ENCODE data around the gene ERVV-1. TPM values are rescaled to one million over a fixed set of nuclear protein-coding genes. Genes with fewer than 3 reads are reported as not detected.

Gene ERVV-1
- total RNA-seq, 2 donors from 2014 or later: not detected

GRCh38 chr19:52990759-52991418 lies 22.8 kb upstream of the ERVV-1 start:
- no peaks in the 10 kb centered on the region for H3K9me3 ChIP-seq
- no peak overlapping the region for H3K9ac ChIP-seq (ENCODE audit: low read depth in 2 of 2, low read length in 2 of 2)
- no peak for TF ChIP-seq CTCF (IDR thresholded peaks at IDR 0.05)
- no peaks in the 10 kb centered on the region for H3K4me1 ChIP-seq
- H3K27me3 ChIP-seq: no peaks in the 10 kb centered on the region
- intact Hi-C loops (cut with DNase I): no loop called here
- no peak overlapping the region for H3K27ac ChIP-seq
- no peaks in the 10 kb centered on the region for H3K36me3 ChIP-seq
- no peak for DNase-seq
- no peak overlapping the region for H3K4me3 ChIP-seq

GRCh38 chr19:52991484-52991883 lies 22.2 kb upstream of the ERVV-1 start:
- Histone ChIP-seq H3K27ac (no peak overlapping the region), H3K9me3 (no peaks in the 10 kb centered on the region), H3K4me3 (no peak overlapping the region), H3K27me3 (no peaks in the 10 kb centered on the region), H3K4me1 (no peaks in the 10 kb centered on the region), H3K9ac (ENCODE audit: low read depth in 2 of 2, low read length in 2 of 2) (no peak overlapping the region), H3K36me3 (no peaks in the 10 kb centered on the region)
- no peak for TF ChIP-seq CTCF (IDR thresholded peaks at IDR 0.05)
- DNase-seq: no peak
- intact Hi-C loops (cut with DNase I): no loop called here

- intact Hi-C loops (cut with DNase I): no loop called here
- H3K4me3 ChIP-seq: peak overlapping the region; percentile 51
- peak; percentile 32 for DNase-seq
- H3K27ac ChIP-seq: peak overlapping the region; percentile 49
- no peaks in the 10 kb centered on the region for H3K27me3 ChIP-seq
- H3K9ac ChIP-seq (ENCODE audit: low read depth in 2 of 2, low read length in 2 of 2): peak overlapping the region; percentile 55 to 63
- H3K4me1 ChIP-seq: no peaks in the 10 kb centered on the region
- H3K9me3 ChIP-seq: no peaks in the 10 kb centered on the region
- TF ChIP-seq CTCF (IDR thresholded peaks at IDR 0.05): no peak
- no peaks in the 10 kb centered on the region for H3K36me3 ChIP-seq
Observed at GRCh38 chr19:52992109-52993004, 21.4 kb upstream of the ERVV-1 start.

- Histone ChIP-seq H3K9ac (ENCODE audit: low read depth in 2 of 2, low read length in 2 of 2) (peak overlapping the region; percentile 55 to 63), H3K36me3 (no peaks in the 10 kb centered on the region), H3K9me3 (no peaks in the 10 kb centered on the region), H3K4me3 (peak overlapping the region; percentile 51), H3K4me1 (no peaks in the 10 kb centered on the region), H3K27ac (peak overlapping the region; percentile 49), H3K27me3 (no peaks in the 10 kb centered on the region)
- TF ChIP-seq CTCF (IDR thresholded peaks at IDR 0.05): peak; percentile 68
- peak; percentile 91 for DNase-seq
- intact Hi-C loops (cut with DNase I): no loop called here
Observed at GRCh38 chr19:52993342-52994178, 20.2 kb upstream of the ERVV-1 start.

GRCh38 chr19:52995711-52996110 lies 18.0 kb upstream of the ERVV-1 start:
- Histone ChIP-seq H3K9ac (ENCODE audit: low read depth in 2 of 2, low read length in 2 of 2) (no peak overlapping the region), H3K4me3 (no peak overlapping the region), H3K9me3 (no peaks in the 10 kb centered on the region), H3K4me1 (no peaks in the 10 kb centered on the region), H3K27ac (no peak overlapping the region), H3K36me3 (no peaks in the 10 kb centered on the region), H3K27me3 (no peaks in the 10 kb centered on the region)
- no peak for DNase-seq
- intact Hi-C loops (cut with DNase I): no loop called here
- TF ChIP-seq CTCF (IDR thresholded peaks at IDR 0.05): no peak
